ENCODE measurements around the gene HNRNPD. TPM values are rescaled to one million over a fixed set of nuclear protein-coding genes. Genes with fewer than 3 reads are reported as not detected.

The HNRNPD gene
- total and polyA plus RNA-seq, 12 donors: 32.2 to 430 (median 109) TPM

- DNase-seq: no peak
- intact Hi-C loops (cut with DNase I): no loop called here
- H3K36me3 ChIP-seq (replicated peaks in 1 of 2): no peaks in the 10 kb centered on the region
- no peaks in the 10 kb centered on the region for H3K9me3 ChIP-seq (replicated peaks in 1 of 3)
- no peaks in the 10 kb centered on the region for H3K27me3 ChIP-seq
- no peak overlapping the region for H3K27ac ChIP-seq
- WGBS, 4 donors: 91 to 95% (median 94%) methylated on average over 17 of the region's 17 CpGs
- no peak for TF ChIP-seq CTCF (IDR thresholded peaks at IDR 0.05)
- no peak for TF ChIP-seq POLR2A (IDR thresholded peaks at IDR 0.05)
- no peaks in the 10 kb centered on the region for H3K4me1 ChIP-seq (replicated peaks in 1 of 2)
- no peak overlapping the region for H3K4me3 ChIP-seq
These were observed 28.5 kb upstream of the HNRNPD start for GRCh38 chr4:82402196-82402775.

GRCh38 chr4:82401600-82401999, 27.8 kb upstream of the HNRNPD start:
- Histone ChIP-seq H3K27ac (no peak overlapping the region), H3K4me3 (no peak overlapping the region), H3K9me3 (replicated peaks in 1 of 3) (no peaks in the 10 kb centered on the region), H3K27me3 (no peaks in the 10 kb centered on the region), H3K36me3 (replicated peaks in 1 of 2) (no peaks in the 10 kb centered on the region), H3K4me1 (replicated peaks in 1 of 2) (no peaks in the 10 kb centered on the region)
- no peak for DNase-seq
- WGBS, 4 donors: 89 to 92% (median 91%) methylated on average over 7 of the region's 7 CpGs
- intact Hi-C loops (cut with DNase I): no loop called here
- no peak for TF ChIP-seq CTCF (IDR thresholded peaks at IDR 0.05)
- no peak for TF ChIP-seq POLR2A (IDR thresholded peaks at IDR 0.05)

GRCh38 chr4:82398263-82398662, 24.5 kb upstream of the HNRNPD start:
- WGBS, 4 donors: 72 to 95% (median 75%) methylated on average over 1 of the region's 1 CpG
- H3K4me1 ChIP-seq (replicated peaks in 1 of 2): no peaks in the 10 kb centered on the region
- H3K27ac ChIP-seq: no peak overlapping the region
- no peaks in the 10 kb centered on the region for H3K9me3 ChIP-seq (replicated peaks in 1 of 3)
- intact Hi-C loops (cut with DNase I): no loop called here
- no peak overlapping the region for H3K4me3 ChIP-seq
- no peaks in the 10 kb centered on the region for H3K27me3 ChIP-seq
- TF ChIP-seq POLR2A (IDR thresholded peaks at IDR 0.05) (no peak), CTCF (IDR thresholded peaks at IDR 0.05) (no peak)
- DNase-seq: no peak
- no peaks in the 10 kb centered on the region for H3K36me3 ChIP-seq (replicated peaks in 1 of 2)

GRCh38 chr4:82397527-82397926, 23.7 kb upstream of the HNRNPD start:
- Histone ChIP-seq H3K9me3 (replicated peaks in 1 of 3) (no peaks in the 10 kb centered on the region), H3K27me3 (no peaks in the 10 kb centered on the region), H3K27ac (no peak overlapping the region), H3K4me1 (replicated peaks in 1 of 2) (no peaks in the 10 kb centered on the region), H3K36me3 (replicated peaks in 1 of 2) (no peaks in the 10 kb centered on the region), H3K4me3 (no peak overlapping the region)
- DNase-seq: no peak
- no peak for TF ChIP-seq CTCF (IDR thresholded peaks at IDR 0.05)
- TF ChIP-seq POLR2A (IDR thresholded peaks at IDR 0.05): no peak
- intact Hi-C loops (cut with DNase I): no loop called here
- WGBS, 4 donors: 75 to 100% (median 87%) methylated on average over 2 to 3 of the region's 3 CpGs
